HG03066 (cell line): ENCODE data around the gene PACS2.

Source experiments
- ATAC-seq: cut with Tn5 transposase; IDR thresholded peaks from one replicate; pipeline ENCODE4 v1.9.1; 2021; ENCODE audit warnings: low read depth; ENCODE audit not compliant: unreplicated experiment

PACS2 gene

GRCh38 chr14:105433161-105433605, 118.6 kb downstream of the PACS2 start:
- no peak for ATAC-seq

GRCh38 chr14:105436402-105436801, 121.9 kb downstream of the PACS2 start:
- no peak for ATAC-seq

- no peak for ATAC-seq
Measured at GRCh38 chr14:105436891-105437722, 122.6 kb downstream of the PACS2 start.

- ATAC-seq = no peak
Measured at GRCh38 chr14:105437723-105438500, 123.4 kb downstream of the PACS2 start.

- no peak for ATAC-seq
Measured at GRCh38 chr14:105439179-105439578, 124.6 kb downstream of the PACS2 start.

GRCh38 chr14:105439710-105440553, 125.4 kb downstream of the PACS2 start:
- no peak for ATAC-seq

- ATAC-seq = no peak
Measured at GRCh38 chr14:105440554-105440900, 126.0 kb downstream of the PACS2 start.

GRCh38 chr14:105440992-105441391, 126.4 kb downstream of the PACS2 start:
- ATAC-seq = no peak

- ATAC-seq = no peak
Measured at GRCh38 chr14:105442125-105442524, 127.6 kb downstream of the PACS2 start.

GRCh38 chr14:105442834-105443233, 128.3 kb downstream of the PACS2 start:
- ATAC-seq = no peak

GRCh38 chr14:105444859-105445258, 130.3 kb downstream of the PACS2 start:
- no peak for ATAC-seq

GRCh38 chr14:105445290-105445689, 130.7 kb downstream of the PACS2 start:
- ATAC-seq = no peak

GRCh38 chr14:105445901-105446845, 131.6 kb downstream of the PACS2 start:
- ATAC-seq = no peak

GRCh38 chr14:105446971-105447370, 132.4 kb downstream of the PACS2 start:
- no peak for ATAC-seq
